GM19099 (cell line): Measurements from ENCODE around the gene CHFR.

Experiments used
- POLR2A ChIP-seq: IDR thresholded peaks from 3 replicates; pipeline ENCODE4 v1.6.1; 2011; ENCODE audit warnings: low read depth; ENCODE audit not compliant: insufficient read length; ENCODE audit errors: extremely low read depth

The CHFR gene, protein sequence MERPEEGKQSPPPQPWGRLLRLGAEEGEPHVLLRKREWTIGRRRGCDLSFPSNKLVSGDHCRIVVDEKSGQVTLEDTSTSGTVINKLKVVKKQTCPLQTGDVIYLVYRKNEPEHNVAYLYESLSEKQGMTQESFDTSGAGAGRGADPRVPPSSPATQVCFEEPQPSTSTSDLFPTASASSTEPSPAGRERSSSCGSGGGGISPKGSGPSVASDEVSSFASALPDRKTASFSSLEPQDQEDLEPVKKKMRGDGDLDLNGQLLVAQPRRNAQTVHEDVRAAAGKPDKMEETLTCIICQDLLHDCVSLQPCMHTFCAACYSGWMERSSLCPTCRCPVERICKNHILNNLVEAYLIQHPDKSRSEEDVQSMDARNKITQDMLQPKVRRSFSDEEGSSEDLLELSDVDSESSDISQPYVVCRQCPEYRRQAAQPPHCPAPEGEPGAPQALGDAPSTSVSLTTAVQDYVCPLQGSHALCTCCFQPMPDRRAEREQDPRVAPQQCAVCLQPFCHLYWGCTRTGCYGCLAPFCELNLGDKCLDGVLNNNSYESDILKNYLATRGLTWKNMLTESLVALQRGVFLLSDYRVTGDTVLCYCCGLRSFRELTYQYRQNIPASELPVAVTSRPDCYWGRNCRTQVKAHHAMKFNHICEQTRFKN

DNA sequence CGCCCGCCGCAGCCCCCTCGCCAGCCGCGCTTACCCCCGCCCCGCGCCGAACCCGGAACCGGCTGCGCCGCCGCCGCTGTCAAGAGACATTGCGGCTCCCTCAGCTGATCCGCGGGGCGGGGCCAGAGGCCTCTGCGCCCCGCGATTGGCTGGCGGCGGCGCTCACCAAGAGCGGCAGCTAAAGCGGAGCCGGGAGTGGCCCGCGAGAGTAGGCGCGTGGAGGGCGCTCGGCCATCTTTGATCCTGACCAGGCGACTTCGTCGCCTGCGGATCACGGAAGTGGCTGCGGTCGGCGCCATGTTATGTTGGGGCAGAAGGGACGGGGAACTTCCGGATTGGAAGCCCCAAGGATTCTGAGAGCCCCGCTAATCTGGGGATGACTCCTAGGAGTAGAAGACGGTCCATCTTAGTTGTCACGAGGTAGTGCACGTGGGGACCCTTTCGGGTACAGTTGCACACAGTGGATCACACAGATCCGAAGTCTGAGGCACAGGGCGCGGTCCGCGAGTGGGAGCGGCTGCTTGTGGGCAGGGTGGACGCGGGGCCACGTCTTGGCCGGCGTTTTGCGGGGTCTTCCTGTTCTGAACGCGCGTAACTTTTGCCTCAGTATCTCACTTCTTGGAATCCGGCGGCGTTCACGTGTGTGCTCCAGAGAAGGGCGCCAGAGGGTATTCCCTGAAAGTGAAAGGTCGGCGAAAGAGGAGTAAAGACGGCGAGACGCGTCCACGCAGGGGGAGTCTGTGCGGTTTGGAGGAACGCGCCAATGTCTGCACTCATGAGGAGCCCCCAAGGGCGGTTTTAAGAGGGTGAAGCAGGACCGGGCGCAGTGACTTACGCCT is at the start of gene CHFR:
TSS of gene CHFR (minus strand) at position 93 of the 839 bp plus-strand sequence. CDS start 277 bp downstream, outside the sequence.
- TF ChIP-seq POLR2A = peak; percentile 77

- TF ChIP-seq POLR2A = no peak
These were observed 48.8 kb upstream of the CHFR start for GRCh38 chr12:132936163-132936562.

GRCh38 chr12:132926415-132926833 is 39.0 kb upstream of the CHFR start:
- no peak for TF ChIP-seq POLR2A

GRCh38 chr12:132925597-132926414 is 38.4 kb upstream of the CHFR start:
- TF ChIP-seq POLR2A = no peak

- TF ChIP-seq POLR2A = no peak
These were observed 37.0 kb upstream of the CHFR start for GRCh38 chr12:132924356-132924755.

- no peak for TF ChIP-seq POLR2A
These were observed 36.0 kb upstream of the CHFR start for GRCh38 chr12:132923356-132923909.

GRCh38 chr12:132922676-132923075 is 35.3 kb upstream of the CHFR start:
- TF ChIP-seq POLR2A = no peak

DNA sequence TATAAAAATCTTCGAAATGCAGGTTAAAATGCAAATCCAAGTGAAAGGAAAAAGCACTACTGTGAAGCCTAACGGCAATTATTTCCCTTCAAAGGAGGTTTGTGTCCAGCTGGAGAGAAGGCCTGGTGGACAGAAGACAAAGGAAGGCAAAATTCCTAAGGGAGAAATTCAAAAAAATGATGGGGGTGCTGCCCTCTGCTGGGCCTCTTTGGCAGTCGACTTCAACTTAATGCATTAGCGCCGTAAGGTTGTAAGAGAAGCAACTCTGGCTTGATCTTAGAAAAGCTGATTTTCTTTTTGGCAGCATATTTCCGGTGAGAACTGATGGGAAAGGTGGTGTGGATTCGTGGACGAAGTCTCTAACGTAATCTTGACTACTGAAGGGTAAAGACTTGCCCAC is 34.3 kb upstream of the CHFR start:
- TF ChIP-seq POLR2A = no peak

GRCh38 chr12:132918680-132919079 is 31.3 kb upstream of the CHFR start:
- no peak for TF ChIP-seq POLR2A

- no peak for TF ChIP-seq POLR2A
These were observed 21.6 kb upstream of the CHFR start for GRCh38 chr12:132909030-132909368.

DNA sequence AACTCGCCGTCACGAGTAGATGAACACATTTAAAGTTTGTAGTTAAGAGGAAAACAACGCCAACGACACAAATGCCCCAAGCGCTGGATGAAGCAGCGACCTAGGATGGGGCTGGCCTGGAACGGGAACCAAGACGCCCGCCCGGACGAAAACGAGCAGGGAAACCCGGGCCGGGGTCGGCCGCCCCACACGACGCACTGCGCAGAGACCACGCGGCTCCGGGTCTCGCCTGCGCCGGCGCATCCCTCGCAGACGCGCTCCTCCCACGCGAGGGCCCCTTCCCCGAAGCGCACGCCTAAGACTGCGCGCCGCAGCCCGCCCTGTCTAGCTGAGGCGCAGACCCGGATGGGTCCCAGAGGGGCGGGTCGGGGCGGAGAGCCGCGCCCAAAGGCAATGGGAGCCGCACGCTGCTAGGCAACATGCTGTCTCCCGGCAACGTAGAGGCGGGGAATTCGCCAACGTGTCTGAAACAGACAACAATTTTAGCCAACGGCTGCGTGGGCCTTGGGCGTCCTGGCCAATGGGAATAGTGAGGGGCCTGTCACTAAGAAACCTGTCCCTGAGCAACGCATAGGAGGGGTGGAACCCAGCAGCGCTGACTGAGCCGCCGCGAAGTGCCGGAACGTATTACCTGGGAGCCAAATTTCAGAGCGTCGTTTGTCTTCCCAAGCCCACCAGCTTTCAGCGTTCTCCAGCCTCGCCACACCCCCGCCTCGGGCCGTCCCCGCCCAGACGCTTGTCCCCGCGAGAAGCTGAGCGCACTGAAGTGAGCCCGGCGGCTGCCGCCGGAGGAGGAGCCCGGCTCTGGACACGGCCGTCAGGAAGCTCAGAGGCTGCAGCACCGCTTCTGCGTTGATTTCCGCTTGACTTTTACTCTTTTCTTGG is 21.0 kb upstream of the CHFR start:
- no peak for TF ChIP-seq POLR2A

GRCh38 chr12:132907216-132907615 is 19.8 kb upstream of the CHFR start:
- no peak for TF ChIP-seq POLR2A

DNA sequence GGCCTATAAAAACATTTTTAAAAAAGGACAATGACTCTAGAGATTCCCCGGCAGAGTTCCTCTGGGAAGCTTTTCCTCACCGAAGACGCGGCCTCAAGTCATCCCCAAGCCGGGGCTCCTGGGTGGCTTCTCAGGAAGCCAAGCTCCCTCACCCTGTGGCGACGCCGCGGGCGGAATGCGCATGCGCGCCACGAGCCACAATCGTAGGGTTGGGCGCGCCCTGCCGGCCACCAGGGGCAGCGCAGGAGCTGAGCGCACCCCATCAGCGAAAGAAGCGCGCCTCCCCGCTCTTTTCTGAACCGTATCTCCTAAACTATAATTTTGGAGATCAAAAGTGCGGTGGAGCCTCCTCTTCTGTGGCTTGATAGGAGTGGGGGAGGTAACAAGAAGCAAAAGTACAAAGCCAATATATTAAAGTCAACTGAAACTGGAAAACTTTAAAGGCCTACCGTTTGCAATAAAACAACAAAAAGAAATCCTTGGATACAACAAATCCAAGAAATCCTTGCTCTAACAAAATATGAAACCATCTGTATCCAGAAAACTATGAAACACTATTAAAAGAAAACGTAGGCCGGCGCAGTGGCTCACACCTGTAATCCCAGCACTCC is 17.4 kb upstream of the CHFR start:
- no peak for TF ChIP-seq POLR2A
